ENCODE data around the gene KIF16B.

DNA sequence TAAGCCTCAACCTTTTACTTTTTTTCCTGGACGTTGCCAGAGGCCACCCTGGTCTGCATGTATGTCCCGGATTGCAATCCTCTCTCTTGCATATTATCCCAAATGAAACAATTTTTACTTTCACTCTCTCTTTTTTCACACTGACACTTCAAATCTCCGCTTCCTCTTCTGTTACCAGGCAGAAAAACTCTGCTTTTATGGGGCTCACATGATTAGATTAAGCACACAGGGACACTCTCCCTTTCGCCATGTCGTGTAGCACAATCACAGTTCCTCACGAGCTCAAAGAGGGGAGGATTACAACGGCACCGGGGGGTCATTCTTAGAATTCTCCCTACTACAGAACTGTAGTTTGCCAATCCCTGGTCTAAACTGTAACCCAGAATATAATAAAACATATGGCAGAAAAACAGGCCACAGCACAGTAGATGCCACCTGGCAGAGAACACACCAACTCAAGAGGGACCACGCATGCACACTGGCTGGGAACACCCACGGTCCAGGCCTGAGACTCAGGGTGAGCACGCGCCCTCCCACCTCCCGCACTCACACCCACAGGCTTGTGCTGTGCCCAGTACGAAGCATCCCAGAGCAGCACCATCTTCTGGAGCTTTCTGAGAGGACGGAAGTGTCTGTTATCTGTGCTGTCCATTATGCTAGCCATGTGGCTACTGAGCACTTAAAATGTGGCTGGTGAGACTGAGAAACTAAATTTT, 288.7 kb downstream of the KIF16B start:
- TF ChIP-seq, protein P1, sequence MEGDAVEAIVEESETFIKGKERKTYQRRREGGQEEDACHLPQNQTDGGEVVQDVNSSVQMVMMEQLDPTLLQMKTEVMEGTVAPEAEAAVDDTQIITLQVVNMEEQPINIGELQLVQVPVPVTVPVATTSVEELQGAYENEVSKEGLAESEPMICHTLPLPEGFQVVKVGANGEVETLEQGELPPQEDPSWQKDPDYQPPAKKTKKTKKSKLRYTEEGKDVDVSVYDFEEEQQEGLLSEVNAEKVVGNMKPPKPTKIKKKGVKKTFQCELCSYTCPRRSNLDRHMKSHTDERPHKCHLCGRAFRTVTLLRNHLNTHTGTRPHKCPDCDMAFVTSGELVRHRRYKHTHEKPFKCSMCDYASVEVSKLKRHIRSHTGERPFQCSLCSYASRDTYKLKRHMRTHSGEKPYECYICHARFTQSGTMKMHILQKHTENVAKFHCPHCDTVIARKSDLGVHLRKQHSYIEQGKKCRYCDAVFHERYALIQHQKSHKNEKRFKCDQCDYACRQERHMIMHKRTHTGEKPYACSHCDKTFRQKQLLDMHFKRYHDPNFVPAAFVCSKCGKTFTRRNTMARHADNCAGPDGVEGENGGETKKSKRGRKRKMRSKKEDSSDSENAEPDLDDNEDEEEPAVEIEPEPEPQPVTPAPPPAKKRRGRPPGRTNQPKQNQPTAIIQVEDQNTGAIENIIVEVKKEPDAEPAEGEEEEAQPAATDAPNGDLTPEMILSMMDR (IDR thresholded peaks at IDR 0.05; ENCODE audit: low read depth, low read length): no peak
- no peak for TF ChIP-seq EZH2phosphoT487 (IDR thresholded peaks at IDR 0.05; ENCODE audit: low read depth)
